ENCODE results near the gene SS18.

DNA sequence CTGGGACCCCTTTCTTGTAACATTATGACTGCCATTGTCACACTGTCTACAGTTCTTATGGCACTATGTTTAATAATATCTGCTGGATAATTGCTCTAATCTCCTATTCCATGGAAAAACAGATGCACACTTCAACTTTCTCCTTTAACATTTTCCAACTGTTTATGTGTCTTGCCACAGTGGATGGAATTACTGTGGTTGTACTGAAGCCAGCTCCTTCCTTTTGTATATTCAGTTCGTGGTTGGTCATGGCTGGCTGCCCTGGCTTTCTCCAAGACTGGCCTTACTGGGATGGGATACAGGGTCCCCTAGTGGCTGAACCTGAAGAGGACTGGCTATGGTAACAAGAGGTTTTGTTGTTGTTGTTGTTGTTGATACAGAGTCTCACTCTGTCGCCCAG is 113.9 kb downstream of the SS18 start:
- TF ChIP-seq, protein P1, sequence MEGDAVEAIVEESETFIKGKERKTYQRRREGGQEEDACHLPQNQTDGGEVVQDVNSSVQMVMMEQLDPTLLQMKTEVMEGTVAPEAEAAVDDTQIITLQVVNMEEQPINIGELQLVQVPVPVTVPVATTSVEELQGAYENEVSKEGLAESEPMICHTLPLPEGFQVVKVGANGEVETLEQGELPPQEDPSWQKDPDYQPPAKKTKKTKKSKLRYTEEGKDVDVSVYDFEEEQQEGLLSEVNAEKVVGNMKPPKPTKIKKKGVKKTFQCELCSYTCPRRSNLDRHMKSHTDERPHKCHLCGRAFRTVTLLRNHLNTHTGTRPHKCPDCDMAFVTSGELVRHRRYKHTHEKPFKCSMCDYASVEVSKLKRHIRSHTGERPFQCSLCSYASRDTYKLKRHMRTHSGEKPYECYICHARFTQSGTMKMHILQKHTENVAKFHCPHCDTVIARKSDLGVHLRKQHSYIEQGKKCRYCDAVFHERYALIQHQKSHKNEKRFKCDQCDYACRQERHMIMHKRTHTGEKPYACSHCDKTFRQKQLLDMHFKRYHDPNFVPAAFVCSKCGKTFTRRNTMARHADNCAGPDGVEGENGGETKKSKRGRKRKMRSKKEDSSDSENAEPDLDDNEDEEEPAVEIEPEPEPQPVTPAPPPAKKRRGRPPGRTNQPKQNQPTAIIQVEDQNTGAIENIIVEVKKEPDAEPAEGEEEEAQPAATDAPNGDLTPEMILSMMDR (IDR thresholded peaks at IDR 0.05) = no peak
- TF ChIP-seq POLR2A (IDR thresholded peaks at IDR 0.05) = no peak
